HEK293T (cell line): ENCODE measurements around the gene PRR36.

ENCODE experiments used
- ARNT ChIP-seq: fragments of 450-650 bp; IDR thresholded peaks from 2 replicates; pipeline ENCODE4 v1.6.1; 2017; ENCODE audit warnings: mild to moderate bottlenecking
- L3MBTL2 ChIP-seq: fragments of 450-650 bp; conservative IDR thresholded peaks from 2 replicates; pipeline ENCODE4 v1.6.1; 2016; ENCODE audit warnings: mild to moderate bottlenecking
- TARDBP ChIP-seq: fragments of 450-650 bp; IDR thresholded peaks from 2 replicates; pipeline ENCODE4 v1.6.1; 2016

DNA sequence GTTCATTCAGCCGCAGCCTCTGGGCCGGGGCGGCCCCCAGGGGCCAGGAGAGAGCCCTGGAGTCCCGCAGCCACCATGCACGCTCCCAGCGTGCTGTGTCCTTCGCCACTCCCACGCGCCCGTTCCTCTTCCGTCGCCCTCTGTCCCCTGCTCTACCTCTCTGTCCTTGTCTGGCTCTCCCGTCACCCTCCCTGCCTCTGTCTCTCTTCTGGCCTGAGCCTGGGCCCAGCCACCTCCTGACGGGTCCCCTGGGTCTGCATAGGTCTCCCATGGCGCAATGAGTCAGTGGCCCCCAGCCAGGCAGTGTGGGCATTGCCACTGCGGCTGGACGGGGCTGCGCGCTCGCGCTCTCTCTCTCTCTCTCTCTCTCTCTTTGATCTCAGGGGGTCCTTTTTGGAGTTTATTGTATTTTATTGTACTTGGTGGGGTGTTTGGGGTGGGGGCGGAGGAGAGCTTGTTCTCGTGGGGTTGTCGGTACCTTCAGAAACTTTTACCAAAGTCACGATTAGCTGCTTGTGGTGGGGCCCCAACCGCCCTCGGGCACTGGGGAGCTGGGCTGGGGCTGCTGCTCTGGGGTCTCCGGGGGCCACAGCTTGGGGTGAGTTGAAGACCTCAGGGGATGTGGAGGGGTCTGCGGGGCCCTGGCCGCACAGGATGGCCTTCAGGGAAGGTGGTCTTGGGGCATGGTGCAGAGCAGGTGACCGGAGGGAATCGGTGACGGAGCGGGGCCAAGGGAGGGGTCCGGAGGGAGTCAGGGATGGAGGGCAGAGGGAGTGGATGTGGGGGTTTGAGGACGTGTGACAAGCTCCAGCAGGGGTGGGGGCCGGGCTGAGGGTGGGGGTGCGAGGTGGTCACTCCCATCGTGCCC is 38.7 kb upstream of the PRR36 start:
- TF ChIP-seq L3MBTL2 (no peak), ARNT (no peak), TARDBP (no peak)
